Measurements from ENCODE around the gene RECQL.

GRCh38 chr12:21485998-21486397 is 15.4 kb downstream of the RECQL start:
- TF ChIP-seq CTCF (IDR thresholded peaks at IDR 0.05), result no peak
- TF ChIP-seq EZH2 (IDR thresholded peaks at IDR 0.05), result no peak
- no peak for TF ChIP-seq EZH2phosphoT487 (IDR thresholded peaks at IDR 0.05)

Measured in neural progenitor cell (in vitro differentiated cells).